ENCODE measurements around the gene KIZ. TPM values are rescaled to one million over a fixed set of nuclear protein-coding genes. Genes with fewer than 3 reads are reported as not detected.

Gene KIZ
- total RNA-seq, 1 donor from 2014 or later: 42.3 TPM

- no peak overlapping the region for H3K27ac ChIP-seq (replicated peaks)
Measured at GRCh38 chr20:21234324-21234723, 108.4 kb downstream of the KIZ start.

GRCh38 chr20:21234806-21235483, 109.1 kb downstream of the KIZ start:
- H3K27me3 ChIP-seq (ENCODE audit: low read depth): no peaks in the 10 kb centered on the region
- intact Hi-C loops (cut with micrococcal nuclease): loop anchor here (5.0 kb wide), 1 partner anchor 272 kb away; no protein-coding TSS in a partner anchor
- no peak overlapping the region for H3K4me3 ChIP-seq
- TF ChIP-seq CTCF (IDR thresholded peaks at IDR 0.05; ENCODE audit: borderline replicate concordance): no peak
- no peaks in the 10 kb centered on the region for H3K9me3 ChIP-seq (replicated peaks)
- H3K4me1 ChIP-seq: peaks cover 14% of the 10 kb centered on the region
- no peak overlapping the region for H3K27ac ChIP-seq (replicated peaks)
- peaks cover 42% of the 10 kb centered on the region for H3K36me3 ChIP-seq
- no peak for DNase-seq

More at GRCh38 chr20:21234324-21234723, 108.4 kb downstream of the KIZ start:
- intact Hi-C loops (cut with micrococcal nuclease): no loop called here
- Histone ChIP-seq H3K27me3 (ENCODE audit: low read depth) (no peaks in the 10 kb centered on the region), H3K4me3 (no peak overlapping the region), H3K4me1 (peaks cover 14% of the 10 kb centered on the region), H3K36me3 (peaks cover 47% of the 10 kb centered on the region), H3K9me3 (replicated peaks) (no peaks in the 10 kb centered on the region)
- no peak for TF ChIP-seq CTCF (IDR thresholded peaks at IDR 0.05; ENCODE audit: borderline replicate concordance)
- no peak for DNase-seq

DNA sequence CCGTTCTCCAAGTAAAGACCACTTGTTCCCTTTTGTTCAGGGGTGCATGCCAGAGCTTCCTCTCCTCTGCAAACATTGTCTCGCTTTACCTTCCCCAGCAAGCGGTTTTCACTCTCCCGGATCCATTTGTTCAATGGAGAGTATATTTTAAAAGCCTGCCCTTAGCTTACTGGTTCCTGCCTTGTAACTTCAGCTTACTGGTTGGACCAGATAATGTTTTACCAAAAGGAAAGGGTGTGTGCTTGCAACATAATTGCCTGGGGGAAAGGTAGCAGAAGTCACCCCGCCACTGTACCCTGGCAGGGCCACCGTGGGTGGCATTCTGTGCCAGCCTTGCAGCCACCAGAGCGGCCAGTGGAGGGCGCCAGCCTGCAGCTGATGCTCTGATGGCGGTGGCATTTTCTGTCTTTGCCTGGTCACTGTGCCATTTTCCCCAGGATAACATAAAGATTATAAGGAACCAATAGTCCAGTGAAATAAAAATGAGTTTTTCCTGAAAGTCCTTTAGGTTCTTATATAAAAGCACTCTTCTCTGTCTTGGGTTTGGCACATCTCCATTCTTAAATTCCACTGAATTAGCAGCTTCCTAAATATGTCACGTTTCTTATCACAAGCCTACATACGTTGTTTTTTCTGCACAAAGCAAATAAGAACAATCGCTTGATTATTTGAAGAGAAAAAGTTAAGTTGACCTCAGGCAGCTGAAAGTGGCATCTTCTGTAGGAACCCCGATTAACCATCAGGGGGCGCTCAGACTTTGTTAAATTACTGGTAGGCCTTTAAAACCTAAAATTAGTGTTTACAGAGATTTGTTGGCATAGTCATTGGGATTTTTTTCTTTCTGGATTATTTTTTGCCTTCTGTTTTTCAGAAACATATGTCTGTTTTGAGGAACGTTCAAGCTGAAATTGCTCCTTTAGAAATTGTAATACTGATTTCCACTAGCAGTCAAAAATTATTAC, 109.9 kb downstream of the KIZ start:
- intact Hi-C loops (cut with micrococcal nuclease): loop anchor here (5.0 kb wide), 1 partner anchor 272 kb away; no protein-coding TSS in a partner anchor
- Histone ChIP-seq H3K27ac (replicated peaks) (no peak overlapping the region), H3K4me1 (peaks cover 14% of the 10 kb centered on the region), H3K9me3 (replicated peaks) (no peaks in the 10 kb centered on the region), H3K36me3 (peaks cover 34% of the 10 kb centered on the region), H3K4me3 (no peak overlapping the region), H3K27me3 (ENCODE audit: low read depth) (no peaks in the 10 kb centered on the region)
- DNase-seq: peak; percentile 48
- TF ChIP-seq CTCF (IDR thresholded peaks at IDR 0.05; ENCODE audit: borderline replicate concordance): peak; percentile 82

DNA sequence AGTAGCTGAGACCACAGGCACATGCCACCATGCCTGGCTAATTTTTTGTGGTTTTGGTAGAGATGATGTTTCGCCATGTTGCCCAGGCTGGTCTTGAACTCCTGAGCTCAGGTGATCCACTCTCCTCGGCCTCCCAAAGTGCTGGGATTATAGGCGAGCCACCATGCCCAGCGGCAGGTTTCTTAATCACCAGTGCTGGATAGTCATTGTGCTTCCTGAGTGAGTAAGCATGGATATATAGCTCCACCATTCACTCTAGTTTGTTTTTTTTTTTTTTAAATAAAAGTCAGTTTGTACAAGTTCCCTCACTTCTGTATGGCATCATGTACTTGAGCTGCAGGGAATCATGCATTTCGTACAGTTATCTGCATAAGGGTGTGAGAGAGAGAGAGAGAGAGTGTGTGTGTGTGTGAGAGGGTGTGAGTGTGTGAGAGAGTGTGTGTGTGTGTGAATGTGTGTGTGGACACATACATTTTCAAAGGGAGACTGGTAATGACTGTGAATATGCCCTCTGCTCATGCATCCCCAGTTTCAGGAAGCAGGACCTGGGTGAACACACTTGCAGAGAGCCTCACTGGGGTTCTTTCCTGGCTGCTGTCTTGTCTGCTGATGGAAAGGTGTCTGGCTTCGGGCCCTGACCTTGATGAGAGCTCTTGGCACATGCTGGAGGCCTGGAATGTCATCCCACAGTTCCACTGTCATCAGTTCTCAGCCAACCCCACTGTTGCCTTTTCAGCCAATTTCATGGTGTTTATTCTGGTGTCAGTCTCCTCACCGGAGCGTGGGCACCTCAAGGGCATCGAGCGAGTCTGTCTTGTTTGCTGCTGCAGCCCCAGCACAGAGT, 112.3 kb downstream of the KIZ start:
- Histone ChIP-seq H3K27me3 (ENCODE audit: low read depth) (no peaks in the 10 kb centered on the region), H3K36me3 (peaks cover 16% of the 10 kb centered on the region), H3K27ac (replicated peaks) (no peak overlapping the region), H3K4me1 (peaks cover 14% of the 10 kb centered on the region), H3K4me3 (no peak overlapping the region), H3K9me3 (replicated peaks) (no peaks in the 10 kb centered on the region)
- peak; percentile 40 for DNase-seq
- no peak for TF ChIP-seq CTCF (IDR thresholded peaks at IDR 0.05; ENCODE audit: borderline replicate concordance)
- intact Hi-C loops (cut with micrococcal nuclease): loop anchor here (5.0 kb wide), 1 partner anchor 269 kb away; no protein-coding TSS in a partner anchor

Measured in left ventricle myocardium inferior (tissue), 1 donor.